HCT116 (cell line): Measurements from ENCODE around the gene NLRC4. TPM values are rescaled to one million over a fixed set of nuclear protein-coding genes. Genes with fewer than 3 reads are reported as not detected.
A peak's percentile ranks its signal among the peaks of the same experiment; 100 is the strongest.

ENCODE experiments used
- ATAC-seq: fragments of 200-7000 bp; cut with Tn5 transposase; 2 replicates; pipeline ENCODE4 v1.9.1; 2020; ENCODE audit warnings: mild to moderate bottlenecking, moderate library complexity
- BruUV-seq: library from RNA; stranded (reverse); fragments of 400-500 nt; replicated peaks from 2 replicates; lab custom pipeline; 2021; lab: Mats Ljungman, UMichigan
- CTCF ChIA-PET: fragments of 300-600 bp; sonication (Branson Sonifier 250); formaldehyde crosslinking; loops from one replicate; lab custom pipeline; 2021; ENCODE audit warnings: antibody characterized with exemption; lab: Charles Lee
- POLR2A ChIA-PET: fragments of 300-600, 350-600 bp; sonication (Branson Sonifier 250); formaldehyde crosslinking; loops from one replicate; lab custom pipeline; 2021; ENCODE audit warnings: antibody characterized with exemption; lab: Charles Lee
- RAD21 ChIA-PET, 2 experiments: fragments of 300-600 bp; sonication (Branson Sonifier 250); formaldehyde crosslinking; loops; one replicate each; lab custom pipeline; 2023; ENCODE audit warnings: low total read pairs in 2 of 2; ENCODE audit not compliant: uncharacterized antibody in 2 of 2, unreplicated experiment in 2 of 2, low non-redundant PET in 1 of 2; lab: Charles Lee
- DNase-seq: peaks from one replicate; pipeline ENCODE4 v3.0.0-alpha.2; 2010; ENCODE audit warnings: low read depth, low spot score
- H2AFZ ChIP-seq: fragments of 200-600 bp; shearing (Covaris generic), sonication (generic); 2 replicates; pipeline ENCODE4 v1.6.1; 2017; ENCODE audit warnings: low read depth, mixed run types, mixed read lengths, antibody characterized with exemption, low read length; ENCODE audit not compliant: poor library complexity, severe bottlenecking
- H3K27ac ChIP-seq: 2 replicates; pipeline ENCODE4 v1.5.1; 2012; ENCODE audit warnings: low read depth, low read length
- H3K27me3 ChIP-seq: fragments of 200-600 bp; sonication (generic); 2 replicates; pipeline ENCODE4 v1.6.1; 2016; ENCODE audit warnings: mixed run types, low read length, mixed read lengths; ENCODE audit not compliant: insufficient read depth
- H3K36me3 ChIP-seq, 2 experiments: fragments of 200-500 bp in 1 of 2; fragments of 200-600 bp in 1 of 2; sonication (Bioruptor generic) in 1 of 2; sonication (generic) in 1 of 2; 2 replicates each; pipeline versions ENCODE4 v1.5.1 to v1.6.1; 2014 to 2016; ENCODE audit warnings: low read length in 2 of 2, inconsistent platforms in 1 of 2, mixed read lengths in 1 of 2, mixed run types in 1 of 2; ENCODE audit not compliant: insufficient read depth in 2 of 2, control insufficient read depth in 1 of 2
- H3K4me1 ChIP-seq, 2 experiments: fragments of 200-600 bp in 1 of 2; sonication (generic) in 1 of 2; 2 replicates each; pipeline versions ENCODE4 v1.5.1 to v1.6.1; 2012 to 2017; ENCODE audit warnings: low read length in 2 of 2, inconsistent platforms in 1 of 2, mild to moderate bottlenecking in 1 of 2, mixed read lengths in 1 of 2, mixed run types in 1 of 2, moderate library complexity in 1 of 2; ENCODE audit not compliant: insufficient read depth in 2 of 2, control insufficient read depth in 1 of 2
- H3K4me2 ChIP-seq: fragments of 200-600 bp; sonication (generic); 2 replicates; pipeline ENCODE4 v1.6.1; 2017; ENCODE audit warnings: mixed run types, low read length, mixed read lengths
- H3K4me3 ChIP-seq, 2 experiments: fragments of 200-600 bp in 1 of 2; sonication (generic) in 1 of 2; replicated peaks in 1 of 2; 2 replicates each; pipeline ENCODE4 v1.5.1; 2011 to 2016; ENCODE audit warnings: low read length in 2 of 2, control low read depth in 1 of 2, low read depth in 1 of 2, mild to moderate bottlenecking in 1 of 2, mixed read lengths in 1 of 2, mixed run types in 1 of 2
- H3K79me2 ChIP-seq: fragments of 200-600 bp; sonication (generic); 2 replicates; pipeline ENCODE4 v1.6.1; 2017; ENCODE audit warnings: mild to moderate bottlenecking, mixed run types, low read length, moderate library complexity, mixed read lengths; ENCODE audit not compliant: insufficient read depth
- H3K9ac ChIP-seq: fragments of 200-600 bp; sonication (generic); 2 replicates; pipeline ENCODE4 v1.6.1; 2016; ENCODE audit warnings: low read length, mixed read lengths
- H3K9me2 ChIP-seq: fragments of 200-600 bp; sonication (generic), shearing (Covaris generic); 2 replicates; pipeline ENCODE4 v1.6.1; 2017; ENCODE audit warnings: mixed run types, mild to moderate bottlenecking, moderate library complexity; ENCODE audit not compliant: insufficient read depth
- H3K9me3 ChIP-seq, 2 experiments: fragments of 200-500 bp in 1 of 2; fragments of 200-600 bp in 1 of 2; sonication (Bioruptor generic) in 1 of 2; sonication (generic) in 1 of 2; 2 replicates each; pipeline ENCODE4 v1.6.1; 2014 to 2017; ENCODE audit warnings: low read length in 2 of 2, mixed read lengths in 2 of 2, inconsistent platforms in 1 of 2, low read depth in 1 of 2, mild to moderate bottlenecking in 1 of 2, mixed run types in 1 of 2, moderate library complexity in 1 of 2; ENCODE audit not compliant: control insufficient read depth in 1 of 2, insufficient read depth in 1 of 2
- H4K20me1 ChIP-seq: fragments of 200-600 bp; sonication (generic), shearing (Covaris generic); 2 replicates; pipeline ENCODE4 v1.6.1; 2017; ENCODE audit warnings: mixed run types, mild to moderate bottlenecking, moderate library complexity; ENCODE audit not compliant: insufficient read depth
- CEBPB ChIP-seq: IDR thresholded peaks from 2 replicates; pipeline ENCODE4 v1.6.1; 2012; ENCODE audit warnings: low read depth
- EGR1 ChIP-seq: IDR thresholded peaks from 2 replicates; pipeline ENCODE4 v1.6.1; 2012; ENCODE audit warnings: low read depth
- EZH2 ChIP-seq: fragments of 200-600 bp; sonication (generic); IDR thresholded peaks from 2 replicates; pipeline ENCODE4 v1.6.1; 2017; ENCODE audit warnings: antibody characterized with exemption, mixed run types
- EZH2phosphoT487 ChIP-seq: fragments of 200-600 bp; IDR thresholded peaks from 2 replicates; pipeline ENCODE4 v1.6.1; 2018; ENCODE audit warnings: antibody characterized with exemption, borderline replicate concordance
- FOSL1 ChIP-seq: IDR thresholded peaks from 2 replicates; pipeline ENCODE4 v1.6.1; 2012; ENCODE audit warnings: low read depth
- RAD21 ChIP-seq: IDR thresholded peaks from 2 replicates; pipeline ENCODE4 v1.6.1; 2012; ENCODE audit warnings: low read depth, mild to moderate bottlenecking
- SRF ChIP-seq: IDR thresholded peaks from 2 replicates; pipeline ENCODE4 v1.6.1; 2012; ENCODE audit warnings: low read depth
- TCF7L2 ChIP-seq: IDR thresholded peaks from 2 replicates; pipeline ENCODE4 v1.7.0; 2011; ENCODE audit warnings: borderline replicate concordance, inconsistent platforms; ENCODE audit not compliant: insufficient read depth, insufficient read length; ENCODE audit errors: extremely low read depth
- intact Hi-C: fragments of 100-400 bp; cut with micrococcal nuclease; formaldehyde crosslinking; loops from 2 replicates; pipeline ENCODE4 v1.10.0; 2022
- total RNA-seq: library from RNA; stranded (reverse); gene quantifications from one replicate; pipeline ENCODE4 v1.2.1, GENCODE V29; 2021; ENCODE audit not compliant: unreplicated experiment
- TF ChIP-seq, protein P1 (sequence below): IDR thresholded peaks from 2 replicates; pipeline ENCODE4 v1.6.1; 2011; ENCODE audit warnings: mild to moderate bottlenecking, low read length, moderate library complexity; ENCODE audit not compliant: insufficient replicate concordance; ENCODE audit errors: extremely low read depth
- TF ChIP-seq, protein P2 (sequence below): IDR thresholded peaks from 2 replicates; pipeline ENCODE4 v1.6.1; 2012; ENCODE audit warnings: low read depth

NLRC4 gene
- total RNA-seq, 1 experiment from 2014 or later: not detected

DNA sequence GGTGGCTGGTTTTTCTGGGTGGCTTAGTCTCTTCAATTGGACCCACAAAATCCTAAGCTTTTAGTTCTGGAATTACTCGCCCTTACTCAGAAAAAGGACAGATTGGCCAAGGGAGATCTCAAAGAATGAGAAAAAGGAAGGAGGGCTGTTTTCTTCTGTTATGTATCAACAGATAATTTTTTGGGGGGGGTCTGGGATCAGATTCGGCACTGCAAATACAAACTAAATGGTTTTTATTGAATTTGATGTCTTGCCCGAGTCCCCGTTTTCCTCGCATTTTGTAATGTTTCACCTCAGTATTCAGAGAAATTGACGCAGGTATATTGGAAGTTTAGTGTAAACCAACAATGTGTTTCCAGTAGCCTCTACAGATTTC is 13.8 kb upstream of the NLRC4 start:
- CTCF ChIA-PET: no interaction called here
- no peaks in the 10 kb centered on the region for H3K27me3 ChIP-seq
- peak overlapping the region; percentile 73 for H3K4me2 ChIP-seq
- H3K79me2 ChIP-seq: peaks cover 20% of the 10 kb centered on the region
- peaks cover 4 to 11% of the 10 kb centered on the region in 2 experiments; a peak in 3 of 4 replicates for H3K4me1 ChIP-seq
- no peak for TF ChIP-seq EGR1
- TF ChIP-seq EZH2phosphoT487: no peak
- TF ChIP-seq EZH2: no peak
- TF ChIP-seq, protein P1, sequence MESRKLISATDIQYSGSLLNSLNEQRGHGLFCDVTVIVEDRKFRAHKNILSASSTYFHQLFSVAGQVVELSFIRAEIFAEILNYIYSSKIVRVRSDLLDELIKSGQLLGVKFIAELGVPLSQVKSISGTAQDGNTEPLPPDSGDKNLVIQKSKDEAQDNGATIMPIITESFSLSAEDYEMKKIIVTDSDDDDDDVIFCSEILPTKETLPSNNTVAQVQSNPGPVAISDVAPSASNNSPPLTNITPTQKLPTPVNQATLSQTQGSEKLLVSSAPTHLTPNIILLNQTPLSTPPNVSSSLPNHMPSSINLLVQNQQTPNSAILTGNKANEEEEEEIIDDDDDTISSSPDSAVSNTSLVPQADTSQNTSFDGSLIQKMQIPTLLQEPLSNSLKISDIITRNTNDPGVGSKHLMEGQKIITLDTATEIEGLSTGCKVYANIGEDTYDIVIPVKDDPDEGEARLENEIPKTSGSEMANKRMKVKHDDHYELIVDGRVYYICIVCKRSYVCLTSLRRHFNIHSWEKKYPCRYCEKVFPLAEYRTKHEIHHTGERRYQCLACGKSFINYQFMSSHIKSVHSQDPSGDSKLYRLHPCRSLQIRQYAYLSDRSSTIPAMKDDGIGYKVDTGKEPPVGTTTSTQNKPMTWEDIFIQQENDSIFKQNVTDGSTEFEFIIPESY: no peak
- no peak for TF ChIP-seq CEBPB
- TF ChIP-seq, protein P2, sequence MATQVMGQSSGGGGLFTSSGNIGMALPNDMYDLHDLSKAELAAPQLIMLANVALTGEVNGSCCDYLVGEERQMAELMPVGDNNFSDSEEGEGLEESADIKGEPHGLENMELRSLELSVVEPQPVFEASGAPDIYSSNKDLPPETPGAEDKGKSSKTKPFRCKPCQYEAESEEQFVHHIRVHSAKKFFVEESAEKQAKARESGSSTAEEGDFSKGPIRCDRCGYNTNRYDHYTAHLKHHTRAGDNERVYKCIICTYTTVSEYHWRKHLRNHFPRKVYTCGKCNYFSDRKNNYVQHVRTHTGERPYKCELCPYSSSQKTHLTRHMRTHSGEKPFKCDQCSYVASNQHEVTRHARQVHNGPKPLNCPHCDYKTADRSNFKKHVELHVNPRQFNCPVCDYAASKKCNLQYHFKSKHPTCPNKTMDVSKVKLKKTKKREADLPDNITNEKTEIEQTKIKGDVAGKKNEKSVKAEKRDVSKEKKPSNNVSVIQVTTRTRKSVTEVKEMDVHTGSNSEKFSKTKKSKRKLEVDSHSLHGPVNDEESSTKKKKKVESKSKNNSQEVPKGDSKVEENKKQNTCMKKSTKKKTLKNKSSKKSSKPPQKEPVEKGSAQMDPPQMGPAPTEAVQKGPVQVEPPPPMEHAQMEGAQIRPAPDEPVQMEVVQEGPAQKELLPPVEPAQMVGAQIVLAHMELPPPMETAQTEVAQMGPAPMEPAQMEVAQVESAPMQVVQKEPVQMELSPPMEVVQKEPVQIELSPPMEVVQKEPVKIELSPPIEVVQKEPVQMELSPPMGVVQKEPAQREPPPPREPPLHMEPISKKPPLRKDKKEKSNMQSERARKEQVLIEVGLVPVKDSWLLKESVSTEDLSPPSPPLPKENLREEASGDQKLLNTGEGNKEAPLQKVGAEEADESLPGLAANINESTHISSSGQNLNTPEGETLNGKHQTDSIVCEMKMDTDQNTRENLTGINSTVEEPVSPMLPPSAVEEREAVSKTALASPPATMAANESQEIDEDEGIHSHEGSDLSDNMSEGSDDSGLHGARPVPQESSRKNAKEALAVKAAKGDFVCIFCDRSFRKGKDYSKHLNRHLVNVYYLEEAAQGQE: no peak
- TF ChIP-seq FOSL1: no peak
- no peak for TF ChIP-seq SRF
- TF ChIP-seq RAD21: no peak
- no peak for TF ChIP-seq TCF7L2
- H3K9ac ChIP-seq: peak overlapping the region; percentile 82
- ATAC-seq (no peak), DNase-seq (no peak)
- H3K4me3 ChIP-seq: peak overlapping the region; percentile 86 to 98
- POLR2A ChIA-PET: no interaction called here
- H3K36me3 ChIP-seq: peaks cover 0 to 2% of the 10 kb centered on the region in 2 experiments; a peak in 1 of 4 replicates
- no peaks in the 10 kb centered on the region for H3K9me2 ChIP-seq
- H3K27ac ChIP-seq: peak overlapping the region; percentile 58; the same call in 1 of the 2 replicates
- RAD21 ChIA-PET: no interaction called here
- no peaks in the 10 kb centered on the region for H3K9me3 ChIP-seq
- BruUV-seq: no TSS peak
- no peaks in the 10 kb centered on the region for H4K20me1 ChIP-seq
- H2AFZ ChIP-seq: no peak overlapping the region
- intact Hi-C loops: no loop called here
